Activated T-cell treated with anti-CD3 and anti-CD28 coated beads, Interleukin-2, amount 50 U/mL, for 72 hours (primary cell): Measurements from ENCODE around the gene NKD2. TPM values are rescaled to one million over a fixed set of nuclear protein-coding genes. Genes with fewer than 3 reads are reported as not detected.
A peak's percentile ranks its signal among the peaks of the same experiment; 100 is the strongest.

ENCODE experiments used
- ATAC-seq, 2 donors: fragments of 150-1000 bp; cut with Tn5 transposase; replicated peaks in 1 of 2; 2 replicates each; pipeline ENCODE4 v1.10.0; 2021; ENCODE audit warnings: moderate library complexity in 2 of 2, mild to moderate bottlenecking in 1 of 2
- DNase-seq, 2 donors: peaks; one replicate each; pipeline ENCODE4 v3.0.0; 2021 to 2022; ENCODE audit warnings: mixed read lengths in 1 of 2
- H3K27ac Mint-ChIP-seq: one replicate; pipeline ENCODE4 v1.8.0; 2022; ENCODE audit warnings: mild to moderate bottlenecking, moderate library complexity, mixed read lengths
- H3K27me3 Mint-ChIP-seq: one replicate; pipeline ENCODE4 v1.8.0; 2022; ENCODE audit warnings: low read depth, mixed read lengths
- H3K36me3 Mint-ChIP-seq, 2 donors: one replicate each; pipeline ENCODE4 v1.8.0; 2022; ENCODE audit warnings: mixed read lengths in 2 of 2, mild to moderate bottlenecking in 1 of 2; ENCODE audit not compliant: insufficient read depth in 2 of 2
- H3K4me1 Mint-ChIP-seq: one replicate; pipeline ENCODE4 v1.8.0; 2022; ENCODE audit warnings: low read depth, mixed read lengths
- H3K4me3 Mint-ChIP-seq, 2 donors: one replicate each; pipeline ENCODE4 v1.8.0; 2022; ENCODE audit warnings: mild to moderate bottlenecking in 2 of 2, mixed read lengths in 2 of 2, moderate library complexity in 2 of 2
- H3K9me3 Mint-ChIP-seq, 2 donors: one replicate each; pipeline ENCODE4 v1.8.0; 2022; ENCODE audit warnings: mixed read lengths in 2 of 2
- total RNA-seq, 2 donors: library from RNA; stranded (reverse); gene quantifications; one replicate each; pipeline ENCODE4 v1.2.3, GENCODE V29; 2022

The NKD2 gene
- total RNA-seq, 2 donors from 2014 or later = 18.7 to 25.0 TPM

DNA sequence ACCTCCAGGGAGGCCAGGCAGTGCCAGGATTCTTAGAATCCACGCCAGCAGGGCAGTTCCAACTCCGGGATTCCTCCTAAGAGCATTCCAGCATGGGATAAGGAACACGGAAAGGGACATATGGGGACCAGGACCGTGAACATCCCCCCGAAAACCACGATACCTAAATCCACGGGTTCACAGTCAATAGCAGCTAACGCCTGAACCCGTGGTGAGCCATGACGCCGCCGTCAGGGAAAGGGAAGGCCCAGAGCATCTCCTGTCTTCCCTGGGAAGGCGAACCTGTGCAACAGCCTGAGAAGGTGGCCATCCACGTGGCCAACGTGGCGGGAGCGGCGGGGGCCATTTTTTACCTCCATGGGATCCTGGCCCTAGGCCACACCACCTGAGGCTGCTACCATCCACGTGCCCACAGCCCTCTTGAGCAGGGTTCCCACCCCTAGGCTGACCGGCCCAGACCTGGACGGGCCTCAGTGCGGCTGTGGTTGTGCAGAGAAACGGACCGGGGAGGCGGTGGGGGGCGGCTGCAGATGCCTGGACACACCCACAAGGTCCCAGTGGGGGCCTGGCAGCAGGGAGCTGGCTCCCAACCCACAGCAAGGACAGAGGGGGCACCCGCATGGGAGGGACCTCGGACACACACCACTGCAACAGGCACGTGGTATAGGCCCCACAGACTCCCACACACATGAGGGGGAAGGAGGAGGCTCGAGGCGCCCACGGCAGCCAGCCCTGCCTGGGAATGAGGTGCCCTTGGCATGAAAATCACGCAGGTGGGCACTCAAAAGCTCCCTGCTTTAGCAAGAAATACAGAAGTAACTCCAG, 60.5 kb downstream of the NKD2 start:
- no peaks in the 10 kb centered on the region for H3K4me1 Mint-ChIP-seq

GRCh38 chr5:1069720-1070088, 61.1 kb downstream of the NKD2 start:
- no peak overlapping the region for H3K4me3 Mint-ChIP-seq
- H3K4me1 Mint-ChIP-seq = no peaks in the 10 kb centered on the region
- no peaks in the 10 kb centered on the region for H3K9me3 Mint-ChIP-seq
- ATAC-seq = no peak
- no peaks in the 10 kb centered on the region for H3K27me3 Mint-ChIP-seq
- no peak overlapping the region for H3K27ac Mint-ChIP-seq
- peaks cover 0 to 2% of the 10 kb centered on the region in 2 donors for H3K36me3 Mint-ChIP-seq
- no peak for DNase-seq

More for the DNA sequence above, 60.5 kb downstream of the NKD2 start:
- DNase-seq = no peak
- ATAC-seq = no peak
- H3K27ac Mint-ChIP-seq = no peak overlapping the region
- H3K4me3 Mint-ChIP-seq = no peak overlapping the region
- peaks cover 0 to 3% of the 10 kb centered on the region in 2 donors for H3K36me3 Mint-ChIP-seq
- H3K27me3 Mint-ChIP-seq = no peaks in the 10 kb centered on the region
- H3K9me3 Mint-ChIP-seq = no peaks in the 10 kb centered on the region

DNA sequence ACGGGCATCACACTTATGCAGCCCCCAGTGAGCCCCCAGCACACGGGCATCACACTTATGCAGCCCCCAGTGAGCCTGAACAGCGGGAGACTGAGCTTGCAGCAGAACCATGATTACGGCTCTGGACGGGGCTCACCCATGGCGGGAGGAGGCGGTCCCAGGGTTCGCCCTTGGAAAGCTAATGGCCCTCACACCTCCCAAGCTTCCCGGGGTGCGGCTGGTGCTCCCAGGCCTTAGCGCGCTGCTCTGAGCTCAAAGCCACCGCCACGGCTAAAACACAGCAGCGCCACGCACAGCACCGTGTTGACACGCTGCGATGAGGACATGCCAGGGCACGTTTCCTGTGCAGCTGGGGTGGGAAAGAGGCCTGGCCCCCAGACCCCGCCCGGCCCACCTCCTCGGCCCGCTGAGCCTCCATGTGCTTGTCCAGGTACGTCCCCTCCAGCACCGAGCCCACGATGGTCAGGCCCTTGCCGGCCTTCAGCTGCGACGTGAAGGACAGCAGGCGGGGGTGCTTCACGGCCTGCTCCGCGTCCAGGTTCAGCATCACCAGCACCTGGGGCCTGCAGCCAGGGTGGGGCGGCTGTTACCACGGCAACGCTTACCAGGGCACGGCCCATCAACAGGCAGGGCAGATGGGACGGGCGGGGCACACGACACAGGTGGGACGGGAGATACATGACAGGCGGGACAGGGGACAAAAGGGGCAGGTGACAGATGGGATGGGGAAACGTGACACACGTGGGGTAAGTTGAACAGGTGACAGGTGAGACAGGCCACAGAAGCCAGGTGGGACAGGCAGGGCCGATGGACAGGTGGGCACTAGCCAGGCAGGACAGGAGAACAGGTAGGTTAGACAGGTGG, 64.9 kb downstream of the NKD2 start:
- Mint-ChIP-seq H3K27ac (peak overlapping the region; percentile 87), H3K4me3 (no peak overlapping the region), H3K36me3 (no peaks in the 10 kb centered on the region), H3K27me3 (no peaks in the 10 kb centered on the region), H3K9me3 (no peaks in the 10 kb centered on the region), H3K4me1 (no peaks in the 10 kb centered on the region)
- DNase-seq (no peak), ATAC-seq (no peak)

DNA sequence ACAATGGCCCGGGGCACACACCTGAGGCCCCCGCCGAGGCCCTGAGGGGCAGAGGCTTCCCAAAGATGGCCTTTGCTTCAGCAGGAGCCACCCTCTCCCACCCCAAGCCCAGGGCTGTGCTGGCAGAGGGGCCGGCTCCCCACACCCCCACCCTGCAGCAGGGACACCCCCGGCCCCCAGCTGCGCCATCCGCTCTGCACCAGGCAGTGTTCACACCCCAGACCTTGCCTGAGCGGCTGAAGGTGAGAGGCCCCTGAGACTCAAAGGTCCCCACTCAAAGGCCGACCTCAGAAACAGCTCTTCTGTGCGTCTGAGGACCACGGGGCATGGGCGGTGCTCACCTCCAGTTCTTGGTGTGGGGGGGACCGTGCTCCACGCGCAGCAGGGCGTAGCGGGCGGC, 65.6 kb downstream of the NKD2 start:
- Mint-ChIP-seq H3K36me3 (no peaks in the 10 kb centered on the region), H3K4me1 (no peaks in the 10 kb centered on the region), H3K27me3 (no peaks in the 10 kb centered on the region), H3K4me3 (no peak overlapping the region), H3K27ac (no peak overlapping the region), H3K9me3 (no peaks in the 10 kb centered on the region)
- no peak for DNase-seq
- ATAC-seq = no peak

DNA sequence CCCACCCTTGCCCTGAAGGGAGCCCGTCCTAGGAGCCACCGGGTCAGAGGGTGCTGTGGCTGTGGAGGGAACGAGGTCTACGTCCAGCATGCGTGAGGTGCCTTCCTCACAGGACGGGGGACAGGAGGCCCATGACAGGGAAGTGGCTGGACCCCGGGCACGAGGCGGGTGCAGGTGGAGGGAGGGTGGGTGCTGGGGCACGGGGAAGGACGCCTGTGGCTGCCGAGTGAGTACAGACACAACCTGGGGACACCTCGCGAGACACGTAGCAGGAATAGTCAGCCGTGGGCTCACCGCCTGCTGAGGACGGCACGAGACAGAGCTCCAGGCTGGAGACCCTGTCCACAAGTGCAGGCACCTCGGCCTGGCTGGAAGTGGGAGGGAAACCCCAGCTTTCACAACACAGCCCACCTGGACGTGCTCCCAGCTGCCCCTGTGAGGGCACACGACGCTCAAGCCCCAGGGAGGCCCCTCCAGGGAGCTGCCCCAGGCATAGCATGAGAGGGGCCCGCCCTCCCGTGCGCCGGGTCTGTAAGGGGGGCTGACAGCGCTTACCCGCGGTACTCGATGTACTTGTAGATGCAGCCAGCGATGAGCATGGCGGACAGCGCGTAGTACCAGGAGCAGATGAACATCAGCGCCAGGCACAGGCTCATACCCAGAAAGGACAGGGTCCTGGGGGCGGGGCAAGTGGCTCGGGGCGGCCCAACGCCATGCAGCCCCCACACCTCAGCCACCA, 66.4 kb downstream of the NKD2 start:
- Mint-ChIP-seq H3K27ac (no peak overlapping the region), H3K36me3 (no peaks in the 10 kb centered on the region), H3K4me1 (no peaks in the 10 kb centered on the region)

DNA sequence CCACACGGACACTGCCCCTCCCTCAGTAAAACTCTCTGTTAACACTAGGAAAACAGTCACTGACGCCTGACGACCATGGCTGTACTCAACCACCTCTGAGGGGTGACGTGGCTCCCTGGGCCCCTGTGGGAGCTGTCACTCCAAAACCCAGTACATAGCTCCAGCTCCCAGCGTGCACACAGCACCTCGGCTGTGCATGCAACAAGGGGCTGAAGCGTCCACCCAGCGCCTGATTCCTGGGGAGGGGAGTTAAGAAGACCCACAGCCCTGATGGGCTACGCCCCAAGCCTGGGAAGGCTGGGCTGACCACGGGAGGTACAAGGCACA, 66.9 kb downstream of the NKD2 start:
- Mint-ChIP-seq H3K4me3 (no peak overlapping the region), H3K9me3 (no peaks in the 10 kb centered on the region), H3K27me3 (no peaks in the 10 kb centered on the region), H3K27ac (no peak overlapping the region), H3K36me3 (no peaks in the 10 kb centered on the region), H3K4me1 (no peaks in the 10 kb centered on the region)
- no peak for DNase-seq
- no peak for ATAC-seq

More for the DNA sequence above, 66.4 kb downstream of the NKD2 start:
- H3K4me3 Mint-ChIP-seq = no peak overlapping the region
- no peak for ATAC-seq
- H3K27me3 Mint-ChIP-seq = no peaks in the 10 kb centered on the region
- no peak for DNase-seq
- no peaks in the 10 kb centered on the region for H3K9me3 Mint-ChIP-seq

DNA sequence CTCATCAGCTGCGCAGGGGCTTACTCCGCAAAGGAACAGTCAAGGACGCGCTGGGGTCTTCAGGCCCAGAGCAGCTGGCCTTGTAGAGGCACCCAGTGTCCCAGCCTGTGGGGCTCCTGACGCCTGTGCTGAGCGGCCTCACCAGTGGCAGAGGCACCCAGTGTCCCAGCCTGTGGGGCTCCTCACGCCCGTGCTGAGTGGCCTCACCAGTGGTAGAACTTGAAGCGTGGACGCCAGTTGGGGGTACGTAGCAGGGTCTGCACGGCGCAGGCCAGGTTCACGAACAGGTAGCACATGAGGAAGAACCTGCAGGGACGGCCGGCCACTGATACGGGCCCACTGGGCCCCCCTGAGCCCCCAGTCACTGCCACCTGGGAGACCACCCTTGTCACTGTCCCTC, 67.3 kb downstream of the NKD2 start:
- DNase-seq (no peak), ATAC-seq (no peak)
- Mint-ChIP-seq H3K36me3 (peaks cover 0 to under 1% of the 10 kb centered on the region in 2 donors), H3K9me3 (no peaks in the 10 kb centered on the region), H3K4me3 (no peak overlapping the region), H3K27ac (no peak overlapping the region), H3K27me3 (no peaks in the 10 kb centered on the region), H3K4me1 (no peaks in the 10 kb centered on the region)

- ATAC-seq (no peak), DNase-seq (no peak)
- H3K4me1 Mint-ChIP-seq = no peaks in the 10 kb centered on the region
- H3K36me3 Mint-ChIP-seq = peaks cover 0 to 2% of the 10 kb centered on the region in 2 donors
- H3K4me3 Mint-ChIP-seq = no peak overlapping the region
- no peaks in the 10 kb centered on the region for H3K9me3 Mint-ChIP-seq
- no peak overlapping the region for H3K27ac Mint-ChIP-seq
- no peaks in the 10 kb centered on the region for H3K27me3 Mint-ChIP-seq
These were observed 67.8 kb downstream of the NKD2 start for GRCh38 chr5:1076406-1076805.

- no peak overlapping the region for H3K27ac Mint-ChIP-seq
- DNase-seq = no peak
- peaks cover 0 to 2% of the 10 kb centered on the region in 2 donors for H3K36me3 Mint-ChIP-seq
- no peaks in the 10 kb centered on the region for H3K4me1 Mint-ChIP-seq
- H3K27me3 Mint-ChIP-seq = no peaks in the 10 kb centered on the region
- H3K4me3 Mint-ChIP-seq = no peak overlapping the region
- ATAC-seq = no peak
- H3K9me3 Mint-ChIP-seq = no peaks in the 10 kb centered on the region
These were observed 68.4 kb downstream of the NKD2 start for GRCh38 chr5:1077026-1077425.

GRCh38 chr5:1077491-1078020, 69.0 kb downstream of the NKD2 start:
- DNase-seq (no peak), ATAC-seq (no peak)
- H3K27ac Mint-ChIP-seq = no peak overlapping the region
- H3K4me1 Mint-ChIP-seq = no peaks in the 10 kb centered on the region
- no peaks in the 10 kb centered on the region for H3K9me3 Mint-ChIP-seq
- H3K4me3 Mint-ChIP-seq = no peak overlapping the region
- H3K36me3 Mint-ChIP-seq = peaks cover 0 to 2% of the 10 kb centered on the region in 2 donors
- no peaks in the 10 kb centered on the region for H3K27me3 Mint-ChIP-seq

GRCh38 chr5:1078206-1078605, 69.6 kb downstream of the NKD2 start:
- no peak for DNase-seq
- Mint-ChIP-seq H3K4me1 (no peaks in the 10 kb centered on the region), H3K4me3 (no peak overlapping the region), H3K27me3 (no peaks in the 10 kb centered on the region), H3K9me3 (no peaks in the 10 kb centered on the region), H3K27ac (no peak overlapping the region), H3K36me3 (peaks cover 0 to 2% of the 10 kb centered on the region in 2 donors)
- no peak for ATAC-seq

DNA sequence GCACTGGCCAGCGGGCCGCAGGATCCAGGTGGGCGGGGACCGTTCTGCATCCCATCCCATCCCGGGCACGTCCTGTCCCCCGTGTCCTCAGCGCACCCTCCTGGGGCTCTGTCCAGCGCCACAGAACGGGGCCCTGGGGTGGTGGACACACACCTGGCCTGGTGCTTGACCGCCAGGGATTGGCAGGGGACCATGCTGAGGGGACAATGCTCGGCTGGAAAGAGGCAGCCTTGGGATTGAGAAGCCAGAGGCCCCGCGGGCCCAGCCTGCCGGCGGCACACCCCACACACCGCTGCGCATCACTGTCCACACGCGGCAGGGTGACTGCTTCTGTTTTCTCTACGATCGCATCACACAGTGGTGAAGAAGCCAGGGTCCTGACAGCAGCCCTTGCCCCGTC, 70.2 kb downstream of the NKD2 start:
- Mint-ChIP-seq H3K27me3 (no peaks in the 10 kb centered on the region), H3K36me3 (peaks cover 0 to 2% of the 10 kb centered on the region in 2 donors), H3K4me3 (no peak overlapping the region), H3K27ac (no peak overlapping the region), H3K4me1 (no peaks in the 10 kb centered on the region), H3K9me3 (no peaks in the 10 kb centered on the region)
- ATAC-seq (no peak), DNase-seq (no peak)

DNA sequence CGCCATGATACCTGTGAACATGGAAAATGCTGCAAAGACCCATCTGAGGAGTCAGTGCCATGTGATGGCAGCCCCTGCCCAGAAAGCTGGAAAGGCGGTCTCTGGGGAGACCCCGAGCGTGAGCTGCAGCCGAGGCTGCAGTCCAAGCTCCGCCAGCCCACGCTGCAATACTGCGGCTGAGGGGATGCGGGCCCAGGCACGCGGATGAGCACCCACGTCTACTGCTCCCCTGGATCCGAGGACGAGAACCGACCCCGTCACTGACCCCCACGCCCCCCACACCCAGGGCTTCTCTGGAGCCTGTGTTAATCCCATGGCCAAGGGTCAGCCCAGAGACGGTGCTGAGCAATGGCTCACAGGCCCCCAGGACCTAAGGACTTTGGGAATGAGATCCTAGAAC, 70.9 kb downstream of the NKD2 start:
- H3K27ac Mint-ChIP-seq = no peak overlapping the region
- H3K27me3 Mint-ChIP-seq = no peaks in the 10 kb centered on the region
- H3K36me3 Mint-ChIP-seq = peaks cover 0 to 2% of the 10 kb centered on the region in 2 donors
- ATAC-seq (no peak), DNase-seq (no peak)
- H3K9me3 Mint-ChIP-seq = no peaks in the 10 kb centered on the region
- H3K4me1 Mint-ChIP-seq = no peaks in the 10 kb centered on the region
- no peak overlapping the region for H3K4me3 Mint-ChIP-seq
